HEK293 (cell line): ENCODE measurements around the gene C1orf210.

ENCODE experiments used
- SCRT1 ChIP-seq: fragments of 450-650 bp; formaldehyde crosslinking; IDR thresholded peaks from 2 replicates; pipeline ENCODE4 v1.5.1; 2016; ENCODE audit warnings: missing biosample characterization, missing genetic modification characterization, borderline replicate concordance
- TCF7L2 ChIP-seq: IDR thresholded peaks from 2 replicates; pipeline ENCODE4 v1.6.1; 2011; ENCODE audit warnings: low read depth, mild to moderate bottlenecking, inconsistent platforms, low read length, moderate library complexity, borderline replicate concordance
- ZNF707 ChIP-seq: fragments of 450-650 bp; formaldehyde crosslinking; IDR thresholded peaks from 2 replicates; pipeline ENCODE4 v1.5.1; 2016; ENCODE audit warnings: missing biosample characterization, missing genetic modification characterization
- TF ChIP-seq, protein P1 (sequence below): fragments of 450-650 bp; formaldehyde crosslinking; IDR thresholded peaks from 2 replicates; pipeline ENCODE4 v1.5.1; 2016; ENCODE audit warnings: missing biosample characterization, missing genetic modification characterization
- TF ChIP-seq, protein P2 (sequence below): fragments of 450-650 bp; formaldehyde crosslinking; IDR thresholded peaks from 2 replicates; pipeline ENCODE4 v1.5.1; 2016; ENCODE audit warnings: missing biosample characterization, missing genetic modification characterization
- TF ChIP-seq, protein P3 (sequence below): fragments of 450-650 bp; formaldehyde crosslinking; IDR thresholded peaks from 2 replicates; pipeline ENCODE4 v1.5.1; 2016; ENCODE audit warnings: missing biosample characterization, missing genetic modification characterization
- TF ChIP-seq, protein P4 (sequence below): IDR thresholded peaks from 2 replicates; pipeline ENCODE4 v1.6.1; 2011; ENCODE audit warnings: mild to moderate bottlenecking, low read depth, low read length, borderline replicate concordance

DNA sequence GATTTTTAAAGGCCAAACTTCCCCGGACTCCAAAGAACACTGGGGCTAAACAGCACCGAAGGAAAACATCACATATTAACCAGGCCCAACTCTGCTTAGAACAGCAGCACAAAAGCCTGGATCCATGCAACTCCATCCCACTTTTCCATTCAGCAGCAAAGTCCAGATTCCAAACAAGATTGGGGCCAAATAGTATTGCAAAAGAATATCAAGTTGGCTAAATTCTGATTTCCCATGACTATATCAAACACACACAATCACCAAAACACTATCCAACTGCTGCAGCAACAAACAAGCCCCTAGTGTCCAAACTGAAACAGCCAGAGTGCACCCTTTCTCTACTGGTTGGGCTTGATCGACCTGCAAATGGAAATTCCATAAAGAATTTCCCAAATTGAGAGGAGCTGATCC, 35.0 kb downstream of the C1orf210 start:
- TF ChIP-seq, protein P1, sequence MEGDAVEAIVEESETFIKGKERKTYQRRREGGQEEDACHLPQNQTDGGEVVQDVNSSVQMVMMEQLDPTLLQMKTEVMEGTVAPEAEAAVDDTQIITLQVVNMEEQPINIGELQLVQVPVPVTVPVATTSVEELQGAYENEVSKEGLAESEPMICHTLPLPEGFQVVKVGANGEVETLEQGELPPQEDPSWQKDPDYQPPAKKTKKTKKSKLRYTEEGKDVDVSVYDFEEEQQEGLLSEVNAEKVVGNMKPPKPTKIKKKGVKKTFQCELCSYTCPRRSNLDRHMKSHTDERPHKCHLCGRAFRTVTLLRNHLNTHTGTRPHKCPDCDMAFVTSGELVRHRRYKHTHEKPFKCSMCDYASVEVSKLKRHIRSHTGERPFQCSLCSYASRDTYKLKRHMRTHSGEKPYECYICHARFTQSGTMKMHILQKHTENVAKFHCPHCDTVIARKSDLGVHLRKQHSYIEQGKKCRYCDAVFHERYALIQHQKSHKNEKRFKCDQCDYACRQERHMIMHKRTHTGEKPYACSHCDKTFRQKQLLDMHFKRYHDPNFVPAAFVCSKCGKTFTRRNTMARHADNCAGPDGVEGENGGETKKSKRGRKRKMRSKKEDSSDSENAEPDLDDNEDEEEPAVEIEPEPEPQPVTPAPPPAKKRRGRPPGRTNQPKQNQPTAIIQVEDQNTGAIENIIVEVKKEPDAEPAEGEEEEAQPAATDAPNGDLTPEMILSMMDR: no peak
- TF ChIP-seq, protein P2, sequence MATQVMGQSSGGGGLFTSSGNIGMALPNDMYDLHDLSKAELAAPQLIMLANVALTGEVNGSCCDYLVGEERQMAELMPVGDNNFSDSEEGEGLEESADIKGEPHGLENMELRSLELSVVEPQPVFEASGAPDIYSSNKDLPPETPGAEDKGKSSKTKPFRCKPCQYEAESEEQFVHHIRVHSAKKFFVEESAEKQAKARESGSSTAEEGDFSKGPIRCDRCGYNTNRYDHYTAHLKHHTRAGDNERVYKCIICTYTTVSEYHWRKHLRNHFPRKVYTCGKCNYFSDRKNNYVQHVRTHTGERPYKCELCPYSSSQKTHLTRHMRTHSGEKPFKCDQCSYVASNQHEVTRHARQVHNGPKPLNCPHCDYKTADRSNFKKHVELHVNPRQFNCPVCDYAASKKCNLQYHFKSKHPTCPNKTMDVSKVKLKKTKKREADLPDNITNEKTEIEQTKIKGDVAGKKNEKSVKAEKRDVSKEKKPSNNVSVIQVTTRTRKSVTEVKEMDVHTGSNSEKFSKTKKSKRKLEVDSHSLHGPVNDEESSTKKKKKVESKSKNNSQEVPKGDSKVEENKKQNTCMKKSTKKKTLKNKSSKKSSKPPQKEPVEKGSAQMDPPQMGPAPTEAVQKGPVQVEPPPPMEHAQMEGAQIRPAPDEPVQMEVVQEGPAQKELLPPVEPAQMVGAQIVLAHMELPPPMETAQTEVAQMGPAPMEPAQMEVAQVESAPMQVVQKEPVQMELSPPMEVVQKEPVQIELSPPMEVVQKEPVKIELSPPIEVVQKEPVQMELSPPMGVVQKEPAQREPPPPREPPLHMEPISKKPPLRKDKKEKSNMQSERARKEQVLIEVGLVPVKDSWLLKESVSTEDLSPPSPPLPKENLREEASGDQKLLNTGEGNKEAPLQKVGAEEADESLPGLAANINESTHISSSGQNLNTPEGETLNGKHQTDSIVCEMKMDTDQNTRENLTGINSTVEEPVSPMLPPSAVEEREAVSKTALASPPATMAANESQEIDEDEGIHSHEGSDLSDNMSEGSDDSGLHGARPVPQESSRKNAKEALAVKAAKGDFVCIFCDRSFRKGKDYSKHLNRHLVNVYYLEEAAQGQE (tag by site-specific recombination): no peak
- TF ChIP-seq, protein P3, sequence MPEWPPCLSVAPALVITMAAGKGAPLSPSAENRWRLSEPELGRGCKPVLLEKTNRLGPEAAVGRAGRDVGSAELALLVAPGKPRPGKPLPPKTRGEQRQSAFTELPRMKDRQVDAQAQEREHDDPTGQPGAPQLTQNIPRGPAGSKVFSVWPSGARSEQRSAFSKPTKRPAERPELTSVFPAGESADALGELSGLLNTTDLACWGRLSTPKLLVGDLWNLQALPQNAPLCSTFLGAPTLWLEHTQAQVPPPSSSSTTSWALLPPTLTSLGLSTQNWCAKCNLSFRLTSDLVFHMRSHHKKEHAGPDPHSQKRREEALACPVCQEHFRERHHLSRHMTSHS (tag by site-specific recombination): no peak
- TF ChIP-seq, protein P4, sequence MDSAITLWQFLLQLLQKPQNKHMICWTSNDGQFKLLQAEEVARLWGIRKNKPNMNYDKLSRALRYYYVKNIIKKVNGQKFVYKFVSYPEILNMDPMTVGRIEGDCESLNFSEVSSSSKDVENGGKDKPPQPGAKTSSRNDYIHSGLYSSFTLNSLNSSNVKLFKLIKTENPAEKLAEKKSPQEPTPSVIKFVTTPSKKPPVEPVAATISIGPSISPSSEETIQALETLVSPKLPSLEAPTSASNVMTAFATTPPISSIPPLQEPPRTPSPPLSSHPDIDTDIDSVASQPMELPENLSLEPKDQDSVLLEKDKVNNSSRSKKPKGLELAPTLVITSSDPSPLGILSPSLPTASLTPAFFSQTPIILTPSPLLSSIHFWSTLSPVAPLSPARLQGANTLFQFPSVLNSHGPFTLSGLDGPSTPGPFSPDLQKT: no peak
- TF ChIP-seq TCF7L2: no peak
- no peak for TF ChIP-seq ZNF707 (tag by site-specific recombination)
- TF ChIP-seq SCRT1 (tag by site-specific recombination): no peak
